Small intestine (tissue), 16 donors: ENCODE measurements around the gene OR10C1. TPM values are rescaled to one million over a fixed set of nuclear protein-coding genes. Genes with fewer than 3 reads are reported as not detected.

Experiments
- DNase-seq, 2 donors: peaks; one replicate each; pipeline versions ENCODE4 v3.0.0 to v3.0.0-alpha.2; 2013
- FAIRE-seq: peaks from 2 replicates; lab custom pipeline; 2012; peaks lifted over from hg19 to GRCh38; lab: Jason Lieb, UNC
- H3K27ac ChIP-seq, 3 donors: one replicate each; pipeline ENCODE4 v1.5.1; 2013; ENCODE audit warnings: low read length in 2 of 3, mild to moderate bottlenecking in 2 of 3, control low read depth in 1 of 3, inconsistent platforms in 1 of 3, low read depth in 1 of 3, moderate library complexity in 1 of 3
- H3K27me3 ChIP-seq, 3 donors: one replicate each; pipeline ENCODE4 v1.6.1; 2013; ENCODE audit warnings: low read length in 3 of 3, inconsistent platforms in 1 of 3; ENCODE audit not compliant: control insufficient read depth in 3 of 3, insufficient read depth in 3 of 3
- H3K36me3 ChIP-seq, 3 donors: one replicate each; pipeline ENCODE4 v1.6.1; 2013; ENCODE audit warnings: low read length in 3 of 3, inconsistent platforms in 1 of 3, low read depth in 1 of 3, mild to moderate bottlenecking in 1 of 3, moderate library complexity in 1 of 3; ENCODE audit not compliant: control insufficient read depth in 3 of 3, insufficient read depth in 2 of 3
- H3K4me1 ChIP-seq, 3 donors: one replicate each; pipeline ENCODE4 v1.6.1; 2013; ENCODE audit warnings: low read length in 2 of 3, inconsistent platforms in 1 of 3, low read depth in 1 of 3, mild to moderate bottlenecking in 1 of 3, moderate library complexity in 1 of 3; ENCODE audit not compliant: control insufficient read depth in 3 of 3, insufficient read depth in 2 of 3
- H3K4me3 ChIP-seq, 3 donors: one replicate each; pipeline ENCODE4 v1.5.1; 2013; ENCODE audit warnings: low read length in 3 of 3, control low read depth in 1 of 3, inconsistent platforms in 1 of 3, low read depth in 1 of 3, mild to moderate bottlenecking in 1 of 3, moderate library complexity in 1 of 3
- H3K9me3 ChIP-seq, 2 donors: one replicate each; pipeline ENCODE4 v1.6.1; 2013; ENCODE audit warnings: low read depth in 1 of 2, low read length in 1 of 2; ENCODE audit not compliant: control insufficient read depth in 2 of 2, insufficient read depth in 1 of 2
- WGBS, 3 donors: extraction: QIAGEN DNeasy Blood & Tissue Kit; methylation state at CpG; one replicate each; pipeline ENCODE4 v1.1.7; 2013; 5-methylcytosine and 5-hydroxymethylcytosine counted together
- long read RNA-seq, 10 donors: transcript quantifications; one replicate each; lab custom pipeline, GENCODE V29; 2026
- polyA plus RNA-seq, 4 donors: library from polyadenylated mRNA; stranded (reverse) in 3 of 4; unstranded in 1 of 4; fragments of 200-250 nt in 3 of 4; fragments of 120-200 nt in 1 of 4; gene quantifications; one replicate each; pipeline versions ENCODE4 v1.2.1 to v1.2.3, GENCODE V29; 2013
- donor health status: healthy with polysubstance abuse.
- donor health status: control.
- donor health status: control.
- donor health status: Bipolar disorder and iron deficiency.
- donor health status: healthy.

Gene OR10C1, protein sequence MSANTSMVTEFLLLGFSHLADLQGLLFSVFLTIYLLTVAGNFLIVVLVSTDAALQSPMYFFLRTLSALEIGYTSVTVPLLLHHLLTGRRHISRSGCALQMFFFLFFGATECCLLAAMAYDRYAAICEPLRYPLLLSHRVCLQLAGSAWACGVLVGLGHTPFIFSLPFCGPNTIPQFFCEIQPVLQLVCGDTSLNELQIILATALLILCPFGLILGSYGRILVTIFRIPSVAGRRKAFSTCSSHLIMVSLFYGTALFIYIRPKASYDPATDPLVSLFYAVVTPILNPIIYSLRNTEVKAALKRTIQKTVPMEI
- polyA plus RNA-seq = not detected
- long read RNA-seq, donor 1 = 0 reads
- long read RNA-seq, donor 2 = 0 reads
- long read RNA-seq, donor 3 = 0 reads
- long read RNA-seq, donor 4 = 0 reads
- long read RNA-seq, donor 5 = 0 reads
- long read RNA-seq, donor 6 = 0 reads
- long read RNA-seq, donor 7 = 0 reads
- long read RNA-seq, donor 8 = 0 reads
- long read RNA-seq, donor 9 = 0 reads
- long read RNA-seq, donor 10 = 0 reads

DNA sequence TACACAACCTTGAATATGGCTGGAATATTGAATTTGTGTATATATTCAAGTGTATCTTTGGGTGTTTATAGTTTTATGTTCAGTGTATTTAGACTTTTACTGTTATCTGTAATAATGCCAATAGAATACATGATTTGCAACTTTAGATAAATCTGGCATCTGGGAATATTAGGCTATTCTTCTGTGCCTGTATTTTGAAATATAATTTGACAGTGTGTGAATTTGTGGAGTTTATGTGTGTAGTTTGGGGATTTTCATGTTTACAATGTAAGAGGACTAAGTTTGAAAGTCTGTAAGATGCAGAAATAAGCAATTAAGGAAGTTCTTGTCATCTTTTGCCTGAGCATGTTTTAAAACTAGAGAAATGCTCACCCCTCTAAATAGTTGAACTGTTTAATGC, at the start of gene OR10C1:
Gene OR10C1 (plus strand): TSS at position 301 of the 400 bp plus-strand sequence. CDS start 710 bp downstream, outside the sequence.
- H3K27ac ChIP-seq = no peak within 1 kb of the TSS
- H3K9me3 ChIP-seq = no peaks in the 10 kb centered on the region
- H3K4me3 ChIP-seq = no peak within 1 kb of the TSS
- H3K27me3 ChIP-seq = peaks cover 0 to 2% (median 0%) of the 10 kb centered on the region in 3 donors
- H3K36me3 ChIP-seq = no peaks in the 10 kb centered on the region
- FAIRE-seq (no peak), DNase-seq (no peak)
- no peaks in the 10 kb centered on the region for H3K4me1 ChIP-seq

DNA sequence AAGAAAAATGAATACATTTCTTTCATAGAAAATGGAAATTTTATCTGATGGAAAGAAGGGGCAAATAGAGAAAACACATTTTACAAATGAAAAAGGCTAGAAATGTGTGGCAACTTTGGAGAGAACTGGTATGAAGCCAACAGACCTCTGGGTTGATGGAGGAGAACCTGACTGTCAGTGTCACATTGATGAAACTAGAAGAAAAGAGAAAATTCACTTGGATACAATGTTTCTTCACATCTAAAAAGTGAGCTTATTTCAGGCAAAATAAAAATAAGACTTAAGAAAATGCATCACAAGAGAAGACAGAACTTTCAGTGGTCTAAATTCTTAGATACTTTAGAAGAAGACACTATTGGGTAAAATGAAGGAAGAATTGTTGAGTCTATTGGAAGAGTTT, 43.8 kb upstream of the OR10C1 start, which contains the start of gene OR12D2:
Gene OR12D2 (plus strand): TSS at position 301 of the 400 bp plus-strand sequence. CDS start 1,069 bp downstream, outside the sequence.
- no peak for FAIRE-seq
- Histone ChIP-seq H3K4me3 (no peak within 1 kb of the TSS), H3K4me1 (no peaks in the 10 kb centered on the region), H3K9me3 (no peaks in the 10 kb centered on the region), H3K27me3 (no peaks in the 10 kb centered on the region), H3K27ac (no peak within 1 kb of the TSS), H3K36me3 (no peaks in the 10 kb centered on the region)
- DNase-seq = no peak

DNA sequence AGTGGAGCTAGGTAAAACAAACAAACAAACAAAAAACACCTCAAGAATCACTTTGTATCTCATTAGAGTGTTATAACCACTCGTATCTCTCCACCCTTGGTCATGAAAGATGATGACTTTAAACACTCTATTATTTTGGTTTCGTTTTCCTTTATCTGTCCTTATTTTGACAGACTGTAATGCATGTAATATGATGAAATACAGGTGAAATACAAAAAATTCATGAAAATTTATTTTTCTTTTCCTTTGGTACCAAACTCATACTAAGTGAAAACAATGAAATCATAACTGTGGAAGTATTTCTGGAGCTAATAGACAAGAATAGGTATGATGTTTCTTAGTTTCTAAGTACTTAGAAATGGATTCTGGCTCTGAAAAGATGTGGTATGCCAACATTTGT, 39.6 kb upstream of the OR10C1 start:
- DNase-seq (no peak), FAIRE-seq (no peak)
- Histone ChIP-seq H3K36me3 (no peaks in the 10 kb centered on the region), H3K4me3 (no peak overlapping the region), H3K27me3 (no peaks in the 10 kb centered on the region), H3K27ac (no peak overlapping the region), H3K9me3 (no peaks in the 10 kb centered on the region), H3K4me1 (no peaks in the 10 kb centered on the region)
- WGBS, 3 donors = 42 to 55% (median 54%) methylated on average over 2 of the region's 2 CpGs

DNA sequence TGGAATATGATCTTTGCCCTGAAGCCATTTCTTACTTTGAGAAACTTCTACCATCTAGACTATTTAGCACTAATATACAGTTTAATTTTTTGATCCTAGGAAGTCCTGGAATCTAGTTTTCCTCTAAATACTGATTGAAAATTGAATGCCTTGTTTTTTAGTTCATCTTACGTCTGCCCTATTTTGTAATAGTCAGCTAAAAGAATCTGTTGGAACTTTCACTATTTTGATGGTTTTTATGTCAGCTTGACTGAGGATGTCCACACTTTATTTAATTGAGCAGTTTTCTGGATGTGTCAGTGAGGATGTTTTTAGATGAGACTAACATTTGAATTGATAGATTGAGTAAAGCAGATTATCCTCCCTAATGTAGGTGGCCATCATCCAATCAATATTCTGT, 35.3 kb upstream of the OR10C1 start:
- no peak overlapping the region for H3K27ac ChIP-seq
- H3K27me3 ChIP-seq = no peaks in the 10 kb centered on the region
- FAIRE-seq (no peak), DNase-seq (no peak)
- H3K4me3 ChIP-seq = no peak overlapping the region
- H3K9me3 ChIP-seq = no peaks in the 10 kb centered on the region
- whole genome bisulfite sequencing, 3 donors = 50 to 81% (median 71%) methylated on average over 1 of the region's 1 CpG
- H3K4me1 ChIP-seq = no peaks in the 10 kb centered on the region
- H3K36me3 ChIP-seq = no peaks in the 10 kb centered on the region

DNA sequence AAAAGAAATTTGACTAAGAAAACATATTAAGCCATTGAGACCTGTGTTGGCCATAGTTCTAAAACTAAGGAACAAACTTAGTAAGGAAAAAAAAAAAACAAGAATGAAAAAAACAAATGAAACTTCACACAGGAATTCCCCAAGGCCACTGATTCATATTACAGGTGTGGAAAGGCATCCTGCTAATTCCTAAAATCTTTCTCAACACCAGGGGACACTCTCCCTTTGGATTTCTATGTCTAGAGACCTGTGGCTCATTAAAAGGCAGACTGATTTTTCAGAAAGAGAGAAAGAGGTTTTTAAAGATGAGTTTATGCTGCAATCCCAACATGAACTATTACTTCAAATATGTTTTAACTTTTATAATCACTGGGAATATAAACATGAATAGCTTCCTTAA, 24.5 kb upstream of the OR10C1 start, which contains the start of gene OR12D1:
Gene OR12D1 (plus strand): TSS at position 341 of the 400 bp plus-strand sequence.
- Histone ChIP-seq H3K27me3 (no peaks in the 10 kb centered on the region), H3K36me3 (no peaks in the 10 kb centered on the region), H3K4me1 (no peaks in the 10 kb centered on the region), H3K9me3 (peaks cover 0 to 1% of the 10 kb centered on the region in 2 donors), H3K4me3 (no peak within 1 kb of the TSS), H3K27ac (no peak within 1 kb of the TSS)
- DNase-seq (no peak), FAIRE-seq (no peak)

DNA sequence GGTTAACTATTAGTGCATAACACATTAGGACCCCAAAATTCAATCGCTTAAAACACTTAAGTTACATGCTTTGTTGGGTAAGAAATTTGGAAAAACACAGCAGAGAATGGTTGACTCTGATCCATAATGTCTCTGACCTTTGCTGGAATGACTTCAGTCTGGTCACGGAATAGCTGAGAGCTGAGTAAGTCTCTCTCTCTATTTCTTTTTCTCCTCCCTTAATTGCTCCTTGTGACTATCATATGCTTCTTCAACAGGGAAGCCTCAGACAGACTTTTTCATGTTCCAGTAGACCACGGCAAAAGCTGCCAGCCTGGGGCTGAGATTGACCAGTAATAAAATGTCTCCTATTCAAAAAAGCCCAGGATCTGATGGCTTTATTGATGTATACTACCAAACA, 19.6 kb upstream of the OR10C1 start:
- DNase-seq (no peak), FAIRE-seq (no peak)
- Histone ChIP-seq H3K27ac (no peak overlapping the region), H3K4me3 (no peak overlapping the region), H3K4me1 (no peaks in the 10 kb centered on the region), H3K27me3 (no peaks in the 10 kb centered on the region), H3K36me3 (no peaks in the 10 kb centered on the region), H3K9me3 (no peaks in the 10 kb centered on the region)
- WGBS, 3 donors = 64 to 80% (median 78%) methylated on average over 3 of the region's 3 CpGs

DNA sequence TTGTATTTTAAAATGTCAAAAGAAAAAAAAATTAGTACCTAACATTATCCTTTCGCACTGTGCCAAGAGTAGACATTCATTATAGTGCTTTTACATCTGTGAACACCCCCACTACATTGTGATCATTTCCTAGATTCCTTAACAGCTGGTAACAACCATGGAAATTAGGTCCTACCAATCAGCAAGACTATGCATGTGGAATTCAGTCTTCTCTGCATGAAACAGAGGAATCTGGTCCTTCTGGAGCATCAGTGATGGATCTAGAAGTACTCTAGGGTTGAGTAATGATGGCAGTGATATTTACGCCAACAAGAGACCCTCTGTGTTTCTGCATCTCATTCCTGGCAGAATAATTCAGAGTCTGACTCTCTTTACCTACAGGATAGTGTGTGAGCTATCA, 14.9 kb upstream of the OR10C1 start:
- Histone ChIP-seq H3K27ac (no peak overlapping the region), H3K36me3 (no peaks in the 10 kb centered on the region), H3K9me3 (no peaks in the 10 kb centered on the region), H3K4me3 (no peak overlapping the region), H3K4me1 (no peaks in the 10 kb centered on the region), H3K27me3 (no peaks in the 10 kb centered on the region)
- 91 to 97% (median 92%) methylated on average over 2 of the region's 2 CpGs for WGBS, 3 donors
- no peak for FAIRE-seq
- no peak for DNase-seq

DNA sequence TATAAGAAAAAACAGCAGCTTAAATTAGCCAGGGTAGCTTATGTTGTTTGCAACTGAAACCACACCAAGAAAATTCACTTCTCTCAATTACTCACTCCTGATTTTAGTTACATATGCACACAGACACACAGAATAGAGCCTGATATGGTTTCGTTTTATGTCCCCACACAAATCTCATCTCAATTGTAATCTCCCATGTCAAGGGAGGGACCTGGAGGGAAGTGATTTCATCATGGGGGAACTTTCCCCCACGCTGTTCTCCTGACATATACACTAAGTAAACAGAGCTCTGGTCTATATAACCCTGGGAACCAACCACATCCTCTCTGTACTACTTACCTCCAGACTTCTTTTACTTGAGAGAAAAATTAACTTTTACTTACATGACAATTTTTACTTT, 14.5 kb upstream of the OR10C1 start:
- H3K4me1 ChIP-seq = no peaks in the 10 kb centered on the region
- no peaks in the 10 kb centered on the region for H3K27me3 ChIP-seq
- no peak overlapping the region for H3K4me3 ChIP-seq
- no peak for DNase-seq
- H3K36me3 ChIP-seq = no peaks in the 10 kb centered on the region
- 15 to 28% (median 24%) methylated on average over 2 of the region's 2 CpGs for WGBS, 3 donors
- no peaks in the 10 kb centered on the region for H3K9me3 ChIP-seq
- FAIRE-seq = no peak
- H3K27ac ChIP-seq = no peak overlapping the region
